NCI-H146 treated with DMSO at 0.1 percent for 48 hours (cell line): ENCODE results near the gene ENPP4.
"Not testable (repeated sequence)": the region's sequence is repeated elsewhere in the genome, so short reads cannot be mapped to it uniquely, and the experiment has no call there.

ENCODE experiments used
- DNase-seq: peaks from one replicate; lab custom pipeline; 2025; ENCODE audit not compliant: unreplicated experiment; lab: John Stamatoyannopoulos, UW

ENPP4 gene

DNA sequence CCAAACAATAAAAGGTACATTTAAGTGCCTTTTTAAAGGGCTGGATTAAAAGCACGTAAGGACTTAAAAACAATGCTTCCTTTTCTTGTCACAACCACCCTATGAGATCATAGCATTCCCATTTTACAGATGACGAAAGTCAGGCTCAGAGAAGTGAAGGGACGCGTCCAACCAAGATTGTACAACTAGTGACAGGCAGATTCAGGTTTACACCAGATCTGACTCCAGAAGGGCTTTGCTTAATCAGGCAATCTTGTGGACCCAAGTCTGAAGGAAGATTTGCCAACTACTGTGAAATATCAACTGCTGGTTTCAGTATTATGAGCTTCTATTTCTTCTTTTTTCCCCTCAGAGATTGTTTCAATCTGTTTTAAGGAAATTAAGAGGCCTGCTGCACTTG is 877 bp downstream of the ENPP4 start:
- no peak for DNase-seq

DNA sequence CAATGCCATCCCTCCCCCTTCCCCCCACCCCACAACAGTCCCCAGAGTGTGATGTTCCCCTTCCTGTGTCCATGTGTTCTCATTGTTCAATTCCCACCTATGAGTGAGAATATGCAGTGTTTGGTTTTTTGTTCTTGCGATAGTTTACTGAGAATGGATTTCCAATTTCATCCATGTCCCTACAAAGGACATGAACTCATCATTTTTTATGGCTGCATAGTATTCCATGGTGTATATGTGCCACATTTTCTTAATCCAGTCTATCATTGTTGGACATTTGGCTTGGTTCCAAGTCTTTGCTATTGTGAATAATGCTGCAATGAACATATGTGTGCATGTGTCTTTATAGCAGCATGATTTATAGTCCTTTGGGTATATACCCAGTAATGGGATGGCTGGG is 1.5 kb downstream of the ENPP4 start:
- DNase-seq: not testable (repeated sequence)

DNA sequence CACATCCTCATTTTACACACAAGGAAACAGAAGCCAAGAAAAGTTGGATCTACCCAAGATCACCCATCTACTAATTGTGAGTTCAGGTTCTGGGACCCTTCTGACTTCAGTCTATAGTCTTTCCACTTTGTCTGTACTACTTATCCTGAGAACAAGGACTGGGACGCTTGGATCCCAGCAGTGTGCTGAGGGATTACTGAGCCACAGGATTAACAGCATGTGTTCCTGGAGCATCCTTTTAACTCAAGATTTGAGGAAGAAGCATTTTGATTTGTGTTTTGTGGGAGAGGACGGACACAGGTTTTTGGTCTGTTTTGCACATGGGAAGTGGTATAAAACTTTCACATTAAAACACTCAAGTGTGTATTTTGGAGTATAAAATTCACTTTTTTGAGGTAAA is 4.4 kb downstream of the ENPP4 start:
- DNase-seq: no peak

DNA sequence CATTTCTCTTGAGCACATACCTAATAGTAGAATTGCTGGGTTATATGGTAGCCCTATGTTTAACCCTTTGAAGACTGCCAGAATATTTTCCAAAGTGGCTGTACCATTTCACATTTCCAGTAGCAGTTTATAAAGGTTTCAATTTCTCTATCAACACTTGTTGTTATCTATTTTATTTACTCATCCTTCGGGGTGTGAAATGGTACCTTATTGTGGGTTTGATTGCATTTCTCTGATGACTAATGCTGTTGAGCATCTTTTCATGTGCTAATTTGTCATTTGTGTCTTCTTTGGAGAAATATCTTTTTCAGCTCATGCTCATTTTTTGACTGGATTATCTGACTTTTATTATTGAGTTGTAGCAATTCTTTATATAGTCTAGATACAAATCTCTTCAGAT is 5.4 kb downstream of the ENPP4 start:
- DNase-seq: no peak

DNA sequence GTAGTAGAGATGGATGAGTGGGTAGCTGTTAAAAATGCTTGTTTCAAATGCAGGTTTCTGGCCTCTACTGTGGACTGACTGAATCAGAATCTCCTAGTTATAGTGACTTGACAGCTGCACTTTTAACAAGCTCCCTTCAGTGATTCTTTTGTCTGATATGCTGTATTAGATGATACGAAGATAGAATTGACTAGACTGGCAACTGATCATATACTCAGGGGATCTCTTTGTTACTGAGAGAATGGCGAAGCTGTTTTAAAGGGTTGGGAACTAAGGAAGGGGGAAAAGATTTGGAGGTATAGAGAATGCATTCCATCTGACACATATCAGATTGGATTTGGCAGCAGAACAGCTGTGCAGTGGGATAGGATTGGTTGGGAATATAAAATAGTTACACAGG is 7.0 kb downstream of the ENPP4 start:
- DNase-seq: no peak

DNA sequence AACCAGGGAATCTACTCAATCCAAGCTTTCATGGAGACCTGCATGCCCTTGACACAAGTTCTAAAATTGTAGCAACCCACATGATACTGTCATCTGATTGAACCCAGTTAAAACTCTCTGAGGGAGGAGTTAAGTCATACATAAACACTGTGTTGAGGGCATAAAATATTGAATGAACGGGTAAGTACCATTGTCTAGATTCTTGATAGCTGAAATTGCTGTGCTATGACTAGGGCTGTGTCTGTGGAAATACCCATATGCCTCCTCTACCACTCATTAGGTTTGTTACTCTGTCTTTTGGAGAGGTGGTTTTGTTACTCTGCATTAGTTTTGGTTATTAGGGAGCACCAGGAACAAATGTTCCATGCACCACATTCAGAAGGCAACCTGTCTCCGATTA is 7.6 kb downstream of the ENPP4 start:
- no peak for DNase-seq

DNA sequence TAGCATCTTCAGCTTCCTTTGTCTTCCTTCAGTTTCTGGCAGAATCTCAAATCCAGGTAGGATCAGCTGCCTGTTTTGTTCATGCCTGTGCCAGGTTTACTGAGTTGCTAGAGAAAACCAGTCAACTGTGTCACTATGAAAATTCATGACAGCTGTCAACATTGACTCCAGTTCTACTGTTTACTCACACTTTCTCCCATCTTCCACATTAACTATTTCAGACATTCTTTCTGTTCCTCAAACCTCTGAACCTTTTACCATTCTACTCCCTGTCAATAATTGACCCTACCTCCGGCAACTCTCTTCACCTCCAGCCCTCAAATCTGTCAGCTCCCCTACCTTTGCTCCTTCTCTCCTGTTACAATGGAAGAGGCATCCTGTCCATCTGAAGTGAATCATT is 8.5 kb downstream of the ENPP4 start:
- DNase-seq: no peak

DNA sequence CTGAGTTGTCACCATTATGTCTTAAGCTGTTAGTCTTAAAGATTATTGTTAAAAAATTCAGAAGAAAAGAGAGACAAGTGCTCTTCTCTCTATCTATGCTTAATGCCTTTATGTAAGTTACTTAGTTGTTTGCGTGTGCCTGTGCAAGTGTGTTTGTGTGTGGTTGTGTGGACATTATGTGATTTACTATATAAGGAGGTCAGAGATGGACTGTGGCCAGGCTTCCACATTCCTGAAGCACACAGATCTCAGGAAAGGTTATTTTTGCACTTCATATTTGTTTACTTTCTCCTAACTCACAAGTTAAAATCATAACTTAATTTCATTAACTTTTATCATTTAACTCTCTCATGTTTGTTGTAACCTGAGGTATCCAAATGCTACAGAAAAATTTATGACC is 14.5 kb downstream of the ENPP4 start:
- DNase-seq: no peak

DNA sequence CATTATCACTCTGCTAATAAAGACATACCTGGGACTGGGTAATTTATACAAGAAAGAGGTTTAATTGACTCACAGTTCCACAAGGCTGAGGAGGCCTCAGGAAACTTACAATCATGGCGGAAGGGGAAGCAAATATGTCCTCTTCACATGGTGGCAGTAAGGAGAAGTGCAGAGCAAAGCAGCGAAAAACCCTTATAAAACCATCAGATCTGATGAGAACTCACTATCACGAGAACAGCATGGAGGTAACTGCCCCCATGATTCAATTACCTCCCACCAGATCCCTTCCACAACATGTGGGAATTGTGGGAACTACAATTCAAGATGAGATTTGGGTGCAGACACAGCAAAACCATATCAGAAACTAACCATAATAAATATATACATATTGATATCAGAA is 19.3 kb downstream of the ENPP4 start:
- not testable (repeated sequence) for DNase-seq

DNA sequence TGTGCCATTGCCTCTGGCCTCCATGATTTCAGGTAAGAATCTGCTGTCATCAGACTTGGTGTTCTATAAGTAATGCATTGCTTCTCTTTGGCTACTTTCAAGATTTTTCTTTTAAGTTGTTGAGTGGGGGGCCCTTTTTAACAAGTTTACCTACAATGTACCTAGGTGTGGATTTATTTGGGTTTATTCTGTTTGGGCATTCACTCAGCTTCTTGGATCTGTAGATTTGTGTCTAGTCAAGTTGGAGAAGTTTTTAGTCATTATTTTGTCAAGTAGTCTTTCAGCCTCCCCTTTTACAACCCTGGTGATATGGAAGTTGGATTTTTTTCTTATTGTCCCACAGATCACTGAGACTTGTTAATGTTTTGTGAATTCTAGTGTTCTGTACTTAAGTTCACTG is 26.9 kb downstream of the ENPP4 start:
- DNase-seq: no peak

DNA sequence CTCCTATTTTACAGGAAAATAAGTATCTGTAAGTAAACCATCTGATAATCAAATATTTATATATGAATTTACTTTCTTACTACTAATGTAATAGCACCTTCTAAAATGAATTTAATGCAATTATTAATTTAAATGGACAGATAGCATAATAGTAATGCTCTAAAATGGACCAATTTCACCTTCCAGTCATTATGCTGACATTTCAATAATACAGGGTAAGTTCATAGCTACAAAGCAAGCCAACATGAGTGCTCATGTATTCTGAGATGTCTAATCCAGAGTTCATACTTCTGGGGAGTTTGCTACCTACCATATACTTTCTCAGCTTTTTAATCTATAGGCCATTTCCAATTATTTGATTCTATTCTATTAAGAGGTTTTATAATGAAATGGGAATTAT is 29.4 kb downstream of the ENPP4 start:
- no peak for DNase-seq

DNA sequence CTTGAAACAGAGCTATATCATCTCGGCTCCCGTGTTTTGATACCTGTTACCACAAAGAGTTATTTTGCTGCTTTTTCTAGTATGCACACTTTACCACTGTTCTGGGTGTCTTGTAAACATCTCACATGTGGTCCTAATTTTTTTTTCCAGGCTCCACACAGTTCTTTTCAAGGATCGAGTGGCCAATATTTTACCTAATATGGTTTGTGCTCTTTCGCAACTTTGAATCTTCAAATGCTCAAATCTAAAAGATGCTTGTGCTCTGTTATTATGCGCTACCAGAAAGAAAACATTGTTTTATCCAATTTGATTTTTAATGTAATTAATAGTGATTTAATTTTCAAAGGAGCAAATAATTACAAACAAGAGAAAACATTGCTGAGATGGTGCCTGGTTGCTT is 30.3 kb downstream of the ENPP4 start:
- no peak for DNase-seq

DNA sequence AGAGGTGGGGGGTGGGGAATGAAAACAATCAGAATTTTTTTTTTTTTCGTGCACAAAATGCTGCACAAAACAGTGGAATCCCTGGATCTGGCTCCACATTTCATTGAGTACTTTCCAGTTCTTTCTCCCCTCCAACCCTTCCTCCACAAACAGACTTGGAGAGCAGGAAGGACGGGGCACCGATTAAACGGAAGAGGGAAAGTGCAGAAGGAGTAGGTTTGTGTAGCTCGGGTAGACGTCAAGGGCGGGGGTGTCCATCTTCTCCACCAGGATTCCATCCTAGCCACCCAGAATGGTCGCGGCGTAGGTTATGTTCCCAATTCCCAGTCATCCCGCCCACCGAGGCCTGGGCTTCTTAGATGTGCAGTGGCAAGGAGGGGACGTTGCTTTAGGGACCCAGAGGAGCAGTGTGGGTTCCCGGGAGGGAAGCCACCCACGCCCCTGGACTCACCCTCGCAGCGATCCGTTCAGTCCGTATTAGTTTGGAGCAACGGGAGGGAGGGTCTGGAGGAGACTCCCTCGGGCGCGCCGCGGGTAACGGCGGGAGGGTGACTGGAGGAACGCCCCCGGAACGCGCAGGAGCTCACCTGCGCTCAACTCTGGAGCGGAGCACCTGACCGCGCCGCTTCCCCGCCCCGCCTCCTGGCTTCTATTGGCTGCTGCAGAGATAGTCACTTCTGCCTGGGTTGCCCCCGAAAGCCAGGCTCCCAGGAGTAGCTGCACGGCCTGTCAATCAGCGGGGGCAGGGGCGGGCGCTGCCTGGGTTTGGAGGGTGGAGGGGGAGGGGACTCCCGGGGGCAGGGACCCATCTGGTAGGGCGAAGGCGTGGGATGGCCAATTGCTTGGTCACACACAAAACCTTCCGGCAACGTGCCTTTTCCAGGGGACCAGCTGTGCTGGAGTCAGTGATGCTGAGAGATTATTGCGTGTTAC is 40.8 kb downstream of the ENPP4 start, which contains the start of gene ENPP5:
ENPP5 (minus strand) TSS at position 624 of the 933 bp plus-strand sequence. CDS start 2,718 bp downstream, outside the sequence.
- DNase-seq: peak; percentile 94

DNA sequence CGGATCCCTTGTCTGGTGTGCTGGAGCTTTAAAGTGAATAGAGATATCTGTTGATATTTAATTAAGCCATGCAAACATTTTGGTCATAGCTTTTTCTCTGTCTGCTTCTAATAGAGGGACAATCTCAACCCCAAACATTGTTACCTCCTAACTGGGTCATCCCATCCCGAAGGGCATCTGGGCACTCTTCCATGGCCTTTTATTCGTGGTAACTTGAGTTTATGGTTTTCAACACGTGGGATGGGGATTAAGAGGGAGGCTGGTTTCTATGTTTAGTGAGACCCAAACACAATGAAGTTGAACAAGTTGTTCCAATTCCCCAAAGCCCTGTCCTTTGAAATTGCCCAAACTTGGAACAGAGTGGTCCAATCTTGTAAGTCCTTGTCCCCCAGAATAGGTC is 42.4 kb downstream of the ENPP4 start:
- DNase-seq: no peak

DNA sequence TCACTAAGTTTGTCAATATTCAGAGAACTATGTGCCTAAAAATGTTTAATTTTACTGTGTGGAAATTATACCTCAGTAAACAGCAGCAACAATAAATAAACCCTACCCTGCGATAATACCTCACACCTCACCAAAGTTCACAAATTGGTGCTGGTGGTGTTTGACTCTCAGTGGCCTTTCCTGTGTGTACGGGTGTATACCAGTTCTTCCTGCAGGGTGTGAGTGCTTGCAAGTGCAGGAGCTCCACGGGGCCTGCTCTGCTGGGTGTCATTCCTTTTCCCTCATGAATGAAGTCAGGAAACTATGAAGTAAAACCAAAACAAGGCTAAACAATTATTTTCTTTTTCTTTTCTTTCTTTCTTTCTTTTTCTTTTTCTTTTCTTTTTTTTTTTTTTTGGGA is 45.1 kb downstream of the ENPP4 start:
- DNase-seq: no peak

DNA sequence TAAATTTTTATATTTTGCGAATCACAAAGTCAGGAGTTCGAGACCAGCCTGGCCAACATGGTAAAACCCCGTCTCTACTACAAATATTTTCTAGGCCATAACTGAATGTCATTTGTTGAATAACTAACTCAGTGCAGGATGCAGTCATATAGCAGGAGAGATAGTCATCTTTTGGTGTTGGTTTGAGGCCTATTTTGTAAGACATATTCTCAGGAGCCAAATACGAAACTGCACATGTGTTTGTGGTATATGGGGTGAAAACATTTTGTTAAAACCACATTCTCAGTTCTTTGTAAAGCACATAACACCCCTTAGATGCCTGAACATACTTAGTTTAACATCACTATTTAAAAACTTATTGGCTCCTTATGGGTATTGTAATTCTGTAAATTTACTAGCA is 45.7 kb downstream of the ENPP4 start:
- DNase-seq: no peak

DNA sequence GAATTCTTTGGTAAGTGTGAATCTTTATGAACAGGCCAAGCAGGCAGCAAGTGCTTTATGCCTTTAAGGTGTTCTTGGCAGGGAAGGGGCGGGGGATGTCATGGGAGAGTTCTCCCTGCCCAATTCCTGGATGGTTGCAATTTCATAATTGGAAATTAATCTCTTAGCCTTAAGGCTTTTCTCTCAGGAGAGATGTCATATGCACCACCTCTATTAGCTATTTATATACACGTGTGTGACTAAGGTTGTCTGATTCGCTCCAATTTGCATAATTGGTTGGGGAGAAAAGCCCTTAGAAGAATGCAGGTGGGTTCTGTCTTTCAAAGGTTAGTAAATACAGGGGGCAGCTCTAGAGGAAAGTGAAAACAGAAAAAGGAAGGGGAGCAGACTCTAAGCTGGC is 46.2 kb downstream of the ENPP4 start:
- DNase-seq: no peak

DNA sequence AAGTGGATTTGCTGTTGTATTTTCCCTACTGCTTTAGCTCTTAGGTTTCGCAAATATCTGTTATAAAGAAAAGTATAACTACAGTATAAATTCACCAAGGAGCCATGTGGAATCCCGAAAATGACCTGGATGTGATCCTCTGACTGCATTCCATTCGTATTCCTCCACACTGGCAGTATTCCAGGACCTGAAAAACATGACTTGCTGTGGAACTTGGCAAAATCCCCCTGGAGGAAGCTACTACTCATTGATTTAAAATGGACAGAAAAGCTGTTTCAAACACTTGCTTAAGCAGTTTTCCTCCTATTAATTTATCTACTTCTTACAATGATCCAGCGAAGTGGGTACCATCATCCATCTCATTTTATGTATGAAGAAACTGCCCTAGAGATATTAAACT is 54.3 kb downstream of the ENPP4 start:
- no peak for DNase-seq

DNA sequence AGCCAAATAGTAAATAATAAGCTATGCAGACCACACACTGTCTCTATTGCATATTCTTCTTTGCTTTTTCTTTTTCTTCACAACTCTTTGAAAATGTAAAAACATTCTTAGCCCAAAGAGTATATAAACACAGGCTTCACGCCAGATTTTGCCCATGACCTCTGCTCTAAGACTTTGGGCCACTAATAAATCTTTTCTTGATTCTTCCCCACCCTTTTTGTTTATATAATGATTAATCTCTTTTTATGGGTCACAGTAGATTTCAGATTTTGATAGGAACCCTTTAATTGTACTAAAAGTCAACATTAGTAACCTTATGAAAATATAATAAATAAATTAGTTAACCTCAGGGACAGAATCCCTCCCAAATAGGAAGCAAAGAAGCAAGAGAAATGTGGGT is 56.8 kb downstream of the ENPP4 start:
- no peak for DNase-seq

DNA sequence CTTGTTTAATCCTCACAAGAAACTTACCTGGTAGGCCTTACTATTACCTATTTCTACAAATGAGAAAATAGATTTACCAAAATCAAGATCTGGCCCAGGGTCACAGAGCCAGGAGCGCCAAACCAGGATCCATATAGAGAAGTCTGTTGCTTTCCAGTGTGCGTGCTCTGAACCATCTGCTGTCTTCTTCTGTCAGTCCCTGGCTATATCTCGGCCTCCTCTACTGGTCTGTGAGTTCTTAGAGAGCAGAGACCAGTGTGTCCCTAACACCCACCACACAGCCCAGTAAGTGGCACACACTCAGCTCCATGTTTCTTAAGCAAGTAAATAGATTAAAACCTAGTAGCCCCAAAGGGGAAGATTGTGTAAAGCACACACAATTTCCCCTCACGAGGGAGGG is 59.9 kb downstream of the ENPP4 start:
- DNase-seq: no peak

DNA sequence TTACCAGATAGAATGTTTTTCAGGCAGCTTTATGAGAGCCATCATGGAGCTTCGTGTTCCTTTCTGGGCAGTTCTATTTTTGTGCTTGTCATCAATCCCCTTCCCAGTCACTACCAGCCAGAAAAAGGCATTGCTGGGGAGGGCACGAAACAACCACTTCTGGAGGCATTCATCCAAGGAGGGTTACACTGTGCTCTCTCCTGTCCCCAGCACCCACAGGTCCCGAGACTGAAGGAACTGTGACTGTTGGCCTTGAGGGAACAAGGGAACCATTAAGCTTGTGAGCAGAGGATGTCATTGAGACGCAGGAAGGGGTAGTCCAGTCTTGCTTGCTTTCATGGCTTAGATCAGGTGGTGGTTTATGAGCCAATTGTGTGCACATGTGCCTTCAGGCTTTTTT is 61.1 kb downstream of the ENPP4 start:
- DNase-seq: no peak

DNA sequence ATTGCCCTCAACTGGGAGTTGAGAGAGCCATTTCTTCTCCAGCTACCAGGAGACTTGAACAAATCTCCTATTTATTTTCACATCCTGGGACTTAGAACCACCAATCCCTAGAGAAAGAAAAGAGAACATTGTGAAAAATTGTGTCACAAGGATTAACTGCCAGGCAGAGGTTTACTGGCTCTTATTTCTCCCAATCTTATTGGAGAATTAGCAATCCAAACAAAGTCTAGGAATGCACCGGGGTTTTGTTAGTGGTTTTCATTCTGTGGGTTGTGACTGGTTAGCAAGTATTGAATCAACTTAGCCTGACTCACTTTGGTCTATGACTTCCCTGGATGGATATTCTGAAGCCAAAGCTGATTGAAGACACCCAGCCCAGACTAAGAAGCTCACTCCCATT is 62.2 kb downstream of the ENPP4 start:
- DNase-seq: no peak
